ENCODE data around the gene PRSS53. TPM values are rescaled to one million over a fixed set of nuclear protein-coding genes. Genes with fewer than 3 reads are reported as not detected.

The PRSS53 gene
- total RNA-seq, 1 donor from 2014 or later, result 4.4 TPM

DNA sequence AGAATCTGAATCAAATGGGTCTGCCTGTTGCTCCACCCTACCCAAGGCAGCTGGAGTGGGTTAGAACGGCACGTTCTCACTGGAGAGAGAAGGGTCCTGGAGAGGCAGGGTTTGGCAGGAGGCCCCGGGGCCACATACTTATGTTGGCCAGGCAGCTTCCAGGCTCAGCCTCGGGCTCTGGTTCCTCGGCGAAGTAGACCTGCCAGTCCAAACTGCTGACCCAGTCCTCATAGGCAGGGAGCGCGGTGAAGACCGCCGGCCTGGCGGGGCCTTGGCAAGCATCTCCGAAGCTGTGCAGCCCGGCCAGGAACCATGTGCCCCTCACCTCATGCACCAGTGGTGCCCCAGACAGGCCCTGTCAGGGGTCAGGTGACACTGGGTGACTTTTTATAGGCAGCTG, 4.8 kb downstream of the PRSS53 start:
- Mint-ChIP-seq H3K36me3 (ENCODE audit: low read depth) (peaks cover 6% of the 10 kb centered on the region), H3K9me3 (no peaks in the 10 kb centered on the region), H3K27ac (ENCODE audit: unreplicated experiment) (no peak overlapping the region), H3K4me1 (peaks cover 4% of the 10 kb centered on the region), H3K27me3 (ENCODE audit: low read depth) (peaks cover 2% of the 10 kb centered on the region), H3K4me3 (peak overlapping the region; percentile 19)
- DNase-seq (ENCODE audit: low read depth, low spot score), result no peak
- TF ChIP-seq, protein P1, sequence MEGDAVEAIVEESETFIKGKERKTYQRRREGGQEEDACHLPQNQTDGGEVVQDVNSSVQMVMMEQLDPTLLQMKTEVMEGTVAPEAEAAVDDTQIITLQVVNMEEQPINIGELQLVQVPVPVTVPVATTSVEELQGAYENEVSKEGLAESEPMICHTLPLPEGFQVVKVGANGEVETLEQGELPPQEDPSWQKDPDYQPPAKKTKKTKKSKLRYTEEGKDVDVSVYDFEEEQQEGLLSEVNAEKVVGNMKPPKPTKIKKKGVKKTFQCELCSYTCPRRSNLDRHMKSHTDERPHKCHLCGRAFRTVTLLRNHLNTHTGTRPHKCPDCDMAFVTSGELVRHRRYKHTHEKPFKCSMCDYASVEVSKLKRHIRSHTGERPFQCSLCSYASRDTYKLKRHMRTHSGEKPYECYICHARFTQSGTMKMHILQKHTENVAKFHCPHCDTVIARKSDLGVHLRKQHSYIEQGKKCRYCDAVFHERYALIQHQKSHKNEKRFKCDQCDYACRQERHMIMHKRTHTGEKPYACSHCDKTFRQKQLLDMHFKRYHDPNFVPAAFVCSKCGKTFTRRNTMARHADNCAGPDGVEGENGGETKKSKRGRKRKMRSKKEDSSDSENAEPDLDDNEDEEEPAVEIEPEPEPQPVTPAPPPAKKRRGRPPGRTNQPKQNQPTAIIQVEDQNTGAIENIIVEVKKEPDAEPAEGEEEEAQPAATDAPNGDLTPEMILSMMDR (conservative IDR thresholded peaks at IDR 0.05), result no peak

DNA sequence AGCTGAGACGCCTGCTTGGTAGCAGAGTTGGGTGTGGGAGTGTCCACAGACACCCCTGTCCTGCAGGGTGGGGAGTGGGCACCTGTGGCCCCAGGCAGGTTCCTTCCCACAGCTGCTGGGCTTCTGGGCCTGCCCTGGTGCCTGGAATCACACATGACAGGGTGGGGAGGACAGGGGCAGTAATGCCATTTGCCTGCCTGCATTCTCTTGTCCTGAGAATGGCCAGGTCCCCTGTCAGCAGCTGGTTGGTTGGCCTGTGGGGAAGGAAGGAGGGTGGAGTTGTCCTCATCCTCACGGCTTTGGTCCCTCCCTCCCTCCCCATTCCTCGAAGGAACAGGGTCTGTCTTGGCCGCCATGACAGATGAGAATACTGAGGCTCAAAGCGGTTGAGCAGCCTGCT, 5.2 kb downstream of the PRSS53 start:
- TF ChIP-seq, protein P1 (conservative IDR thresholded peaks at IDR 0.05), result no peak
- no peak overlapping the region for H3K27ac Mint-ChIP-seq (ENCODE audit: unreplicated experiment)
- H3K27me3 Mint-ChIP-seq (ENCODE audit: low read depth), result peaks cover 2% of the 10 kb centered on the region
- no peaks in the 10 kb centered on the region for H3K9me3 Mint-ChIP-seq
- H3K4me1 Mint-ChIP-seq, result peaks cover 4% of the 10 kb centered on the region
- H3K36me3 Mint-ChIP-seq (ENCODE audit: low read depth), result peaks cover 6% of the 10 kb centered on the region
- peak overlapping the region; percentile 67 for H3K4me3 Mint-ChIP-seq
- no peak for DNase-seq (ENCODE audit: low read depth, low spot score)

DNA sequence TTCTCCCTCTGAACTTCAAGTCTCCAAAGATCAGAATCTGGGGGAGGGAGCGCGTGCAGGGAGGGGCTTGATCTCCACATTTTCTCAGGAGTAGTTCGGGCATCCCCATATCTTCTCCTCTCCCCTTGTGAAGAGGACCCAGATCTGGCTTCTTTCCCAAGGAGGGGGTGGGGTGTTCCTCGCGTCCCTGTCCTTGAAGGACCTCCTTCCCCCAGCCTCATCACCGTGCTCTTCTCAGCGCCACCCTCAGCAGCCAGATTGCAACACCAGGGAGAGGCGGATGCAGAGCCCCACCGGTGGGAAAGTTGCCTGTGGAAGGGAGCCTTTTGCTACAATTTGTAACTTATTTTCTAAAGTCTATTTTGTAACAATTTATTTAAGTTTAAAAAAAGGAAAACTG, 5.7 kb downstream of the PRSS53 start:
- peak overlapping the region; percentile 67 for H3K4me3 Mint-ChIP-seq
- H3K27ac Mint-ChIP-seq (ENCODE audit: unreplicated experiment), result no peak overlapping the region
- no peak for DNase-seq (ENCODE audit: low read depth, low spot score)
- peaks cover 6% of the 10 kb centered on the region for H3K36me3 Mint-ChIP-seq (ENCODE audit: low read depth)
- peaks cover 4% of the 10 kb centered on the region for H3K4me1 Mint-ChIP-seq
- H3K9me3 Mint-ChIP-seq, result no peaks in the 10 kb centered on the region
- peaks cover 2% of the 10 kb centered on the region for H3K27me3 Mint-ChIP-seq (ENCODE audit: low read depth)
- TF ChIP-seq, protein P1 (conservative IDR thresholded peaks at IDR 0.05), result no peak

DNA sequence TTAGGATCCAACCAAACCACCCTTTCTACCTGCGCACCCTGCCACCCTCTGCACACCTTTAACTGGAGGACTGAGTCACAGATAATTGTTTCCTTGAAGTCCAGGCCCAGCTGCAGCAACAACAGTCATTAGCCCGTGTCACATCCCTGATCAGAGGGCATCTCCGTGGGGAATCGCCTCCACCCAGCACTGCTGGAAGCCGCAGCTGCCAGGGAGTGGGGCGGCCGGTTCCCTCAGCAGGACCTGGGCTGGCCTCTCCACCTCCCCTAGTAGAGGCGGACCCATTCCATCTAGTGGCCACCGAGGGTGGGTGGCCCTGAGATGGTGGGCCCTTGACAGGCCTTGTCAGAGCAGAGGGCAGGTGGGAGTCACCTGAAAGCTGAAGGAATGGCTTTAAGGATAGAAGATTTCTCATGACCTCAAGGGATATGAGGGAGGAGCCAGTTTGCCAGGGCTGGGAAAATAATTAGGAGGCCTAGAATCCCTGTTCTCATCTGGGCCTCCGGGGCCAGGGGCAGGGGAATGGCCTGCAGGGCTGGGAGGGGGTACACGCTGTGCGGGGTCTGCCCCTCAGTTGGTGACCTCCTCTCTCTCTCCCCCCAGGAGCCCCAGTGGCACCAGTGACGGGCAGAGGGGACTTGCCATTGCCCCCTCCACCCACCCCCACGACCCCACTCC, 6.2 kb downstream of the PRSS53 start:
- H3K4me3 Mint-ChIP-seq, result peak overlapping the region; percentile 40
- TF ChIP-seq, protein P1 (conservative IDR thresholded peaks at IDR 0.05), result no peak
- H3K27ac Mint-ChIP-seq (ENCODE audit: unreplicated experiment), result peak overlapping the region; percentile 72
- H3K36me3 Mint-ChIP-seq (ENCODE audit: low read depth), result peaks cover 11% of the 10 kb centered on the region
- H3K9me3 Mint-ChIP-seq, result no peaks in the 10 kb centered on the region
- peaks cover 2% of the 10 kb centered on the region for H3K27me3 Mint-ChIP-seq (ENCODE audit: low read depth)
- peaks cover 4% of the 10 kb centered on the region for H3K4me1 Mint-ChIP-seq
- DNase-seq (ENCODE audit: low read depth, low spot score), result no peak

DNA sequence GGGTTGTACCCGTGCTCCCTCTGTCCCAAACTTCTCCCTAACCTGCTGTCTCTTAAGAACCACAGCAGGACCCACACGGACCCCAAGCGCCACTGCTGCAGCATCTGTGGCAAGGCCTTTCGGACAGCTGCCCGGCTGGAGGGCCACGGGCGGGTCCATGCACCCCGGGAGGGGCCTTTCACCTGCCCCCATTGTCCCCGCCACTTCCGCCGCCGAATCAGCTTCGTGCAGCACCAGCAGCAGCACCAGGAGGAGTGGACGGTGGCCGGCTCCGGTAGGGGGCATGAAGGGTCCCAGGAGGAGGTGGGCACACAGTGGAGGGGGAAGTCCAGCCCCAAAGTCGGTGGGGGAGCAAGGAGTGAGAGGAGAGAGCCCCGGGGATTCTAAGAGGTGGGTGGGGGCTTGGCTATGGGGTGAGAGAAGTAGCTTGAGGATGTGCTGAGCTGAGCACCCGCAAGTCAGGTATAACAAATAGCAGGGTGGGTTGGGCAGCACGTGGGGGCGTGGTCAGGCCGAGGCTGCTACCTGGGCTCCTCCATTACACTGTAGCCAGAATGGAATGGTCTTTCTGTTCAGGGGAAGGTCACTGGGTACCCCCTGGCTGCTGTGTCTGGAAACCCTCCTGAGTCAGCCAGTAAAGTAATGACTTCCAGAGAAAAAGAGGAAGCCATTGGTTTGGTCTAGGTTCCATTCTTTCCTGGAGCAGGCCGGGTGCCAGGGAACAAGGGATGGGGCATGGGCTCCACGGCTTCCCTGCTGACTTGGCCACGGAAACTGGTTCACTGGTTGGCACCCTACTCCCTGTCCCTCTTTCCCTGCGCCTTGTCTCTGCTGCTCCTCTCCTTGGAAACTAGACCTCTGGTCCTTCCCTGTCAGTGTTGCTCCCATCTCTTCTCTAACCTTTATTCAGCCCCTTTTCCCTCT, 7.1 kb downstream of the PRSS53 start:
- Mint-ChIP-seq H3K27me3 (ENCODE audit: low read depth) (peaks cover 2% of the 10 kb centered on the region), H3K27ac (ENCODE audit: unreplicated experiment) (peak overlapping the region; percentile 72), H3K4me3 (peak overlapping the region; percentile 40), H3K9me3 (no peaks in the 10 kb centered on the region), H3K36me3 (ENCODE audit: low read depth) (peaks cover 11% of the 10 kb centered on the region), H3K4me1 (peaks cover 4% of the 10 kb centered on the region)
- TF ChIP-seq, protein P1 (conservative IDR thresholded peaks at IDR 0.05), result no peak
- no peak for DNase-seq (ENCODE audit: low read depth, low spot score)
